ENCODE measurements around the gene RAPGEF6. TPM values are rescaled to one million over a fixed set of nuclear protein-coding genes. Genes with fewer than 3 reads are reported as not detected.
A peak's percentile ranks its signal among the peaks of the same experiment; 100 is the strongest.

Gene RAPGEF6
- total RNA-seq, 3 donors from 2014 or later, result 23.6 to 26.8 (median 26.6) TPM

DNA sequence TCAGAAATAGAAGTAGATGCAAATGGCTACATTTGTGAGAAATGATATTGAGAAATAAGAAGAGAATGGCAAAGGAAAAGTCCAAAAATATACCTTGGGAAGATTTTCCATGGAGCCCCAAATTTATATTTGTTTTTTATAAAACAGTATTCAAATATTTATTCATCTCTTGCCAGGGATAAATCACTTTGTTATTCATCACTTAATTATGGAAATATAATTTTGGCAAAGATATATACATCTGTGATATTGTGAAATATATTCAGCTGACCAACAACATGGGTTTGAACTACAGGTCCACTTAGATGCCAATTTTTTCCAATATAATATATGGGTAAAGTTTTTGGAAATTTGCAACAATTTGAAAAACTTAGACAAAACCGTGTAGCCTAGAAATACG, 19.7 kb upstream of the RAPGEF6 start:
- H3K36me3 Mint-ChIP-seq (ENCODE audit: insufficient read depth), result peaks cover 41% of the 10 kb centered on the region
- H3K9me3 Mint-ChIP-seq, result no peaks in the 10 kb centered on the region
- peaks cover 2% of the 10 kb centered on the region for H3K4me1 Mint-ChIP-seq (ENCODE audit: low read depth)
- ATAC-seq (no peak), DNase-seq (no peak)
- no peaks in the 10 kb centered on the region for H3K27me3 Mint-ChIP-seq (ENCODE audit: low read depth)
- H3K4me3 Mint-ChIP-seq, result no peak overlapping the region

DNA sequence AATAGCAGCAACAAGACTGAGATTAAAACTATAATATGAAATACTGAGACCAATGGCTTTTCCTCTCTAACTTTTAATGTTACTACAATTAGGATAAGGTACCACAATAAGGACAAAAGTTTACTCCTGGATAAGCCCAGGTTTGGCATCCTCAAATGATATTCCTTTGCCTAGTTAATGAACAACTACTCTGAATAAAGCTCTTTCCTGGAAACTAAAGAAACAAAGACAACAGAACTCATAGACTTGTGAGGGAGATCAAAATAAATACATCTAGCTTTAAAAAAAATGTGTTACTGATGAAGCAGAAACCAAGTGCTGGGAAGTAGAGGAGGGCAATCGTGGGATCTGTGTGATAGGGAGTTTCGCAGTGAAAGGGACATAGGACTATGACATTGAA, 19.3 kb upstream of the RAPGEF6 start:
- DNase-seq, result no peak
- H3K27me3 Mint-ChIP-seq (ENCODE audit: low read depth), result no peaks in the 10 kb centered on the region
- H3K4me1 Mint-ChIP-seq (ENCODE audit: low read depth), result peaks cover 2% of the 10 kb centered on the region
- no peak overlapping the region for H3K4me3 Mint-ChIP-seq
- no peak for ATAC-seq
- H3K36me3 Mint-ChIP-seq (ENCODE audit: insufficient read depth), result peaks cover 38% of the 10 kb centered on the region
- no peaks in the 10 kb centered on the region for H3K9me3 Mint-ChIP-seq

DNA sequence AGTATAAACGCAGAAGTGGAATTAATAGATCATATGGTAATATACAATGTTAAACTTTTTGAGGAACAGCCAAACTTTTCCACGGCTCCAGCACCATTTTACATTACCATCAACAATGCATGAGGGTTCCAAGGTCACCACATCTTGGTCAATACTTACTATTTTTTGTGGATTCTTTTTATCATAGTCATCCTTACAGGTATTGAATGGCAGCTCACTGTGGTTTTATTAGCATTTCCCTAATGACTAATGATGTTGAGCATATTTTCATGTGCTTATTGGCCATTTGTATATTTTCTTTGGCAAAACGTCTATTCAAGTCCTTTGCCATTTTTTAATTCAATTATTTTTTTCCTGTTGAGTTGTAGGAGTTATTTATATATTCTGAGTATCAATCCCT, 14.1 kb upstream of the RAPGEF6 start:
- Mint-ChIP-seq H3K9me3 (no peaks in the 10 kb centered on the region), H3K36me3 (ENCODE audit: insufficient read depth) (peaks cover 44% of the 10 kb centered on the region), H3K27me3 (ENCODE audit: low read depth) (no peaks in the 10 kb centered on the region), H3K4me1 (ENCODE audit: low read depth) (no peaks in the 10 kb centered on the region), H3K4me3 (no peak overlapping the region)
- DNase-seq (no peak), ATAC-seq (no peak)

DNA sequence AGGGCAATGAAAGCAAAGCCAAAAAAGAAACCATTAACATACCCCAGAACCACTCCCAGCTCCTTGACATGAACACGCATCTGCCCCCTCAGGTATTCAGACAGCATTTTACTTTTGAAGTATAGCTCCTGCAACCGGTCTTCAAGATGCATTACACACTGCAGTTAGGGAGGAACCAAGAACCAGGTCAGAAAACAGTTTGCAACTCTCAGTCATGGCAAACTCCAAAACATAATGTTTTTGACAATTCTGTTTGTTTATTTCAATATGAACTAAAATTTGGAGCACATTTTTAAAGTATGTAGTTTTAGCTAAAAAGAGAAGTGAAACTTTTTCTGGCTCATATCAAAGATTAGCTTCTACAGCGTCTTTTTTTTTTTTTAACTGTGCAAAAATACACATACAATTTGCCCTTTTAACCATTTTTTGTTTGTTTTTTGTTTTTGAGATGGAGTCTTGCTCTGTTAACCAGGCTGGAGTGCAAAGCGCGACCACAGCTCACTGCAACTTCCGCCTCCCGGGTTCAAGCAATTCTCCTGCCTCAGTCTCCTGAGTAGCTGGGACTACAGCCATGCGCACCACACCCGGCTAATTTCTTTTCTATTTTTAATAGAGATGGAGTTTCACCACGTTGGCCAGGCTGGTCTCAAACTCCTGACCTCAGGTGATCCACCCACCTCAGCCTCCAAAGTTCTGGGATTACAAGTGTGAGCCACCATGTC, 12.2 kb upstream of the RAPGEF6 start:
- no peak overlapping the region for H3K4me3 Mint-ChIP-seq
- H3K4me1 Mint-ChIP-seq (ENCODE audit: low read depth), result no peaks in the 10 kb centered on the region
- ATAC-seq, result no peak
- H3K27me3 Mint-ChIP-seq (ENCODE audit: low read depth), result no peaks in the 10 kb centered on the region
- peaks cover 47% of the 10 kb centered on the region for H3K36me3 Mint-ChIP-seq (ENCODE audit: insufficient read depth)
- DNase-seq, result no peak
- no peaks in the 10 kb centered on the region for H3K9me3 Mint-ChIP-seq

DNA sequence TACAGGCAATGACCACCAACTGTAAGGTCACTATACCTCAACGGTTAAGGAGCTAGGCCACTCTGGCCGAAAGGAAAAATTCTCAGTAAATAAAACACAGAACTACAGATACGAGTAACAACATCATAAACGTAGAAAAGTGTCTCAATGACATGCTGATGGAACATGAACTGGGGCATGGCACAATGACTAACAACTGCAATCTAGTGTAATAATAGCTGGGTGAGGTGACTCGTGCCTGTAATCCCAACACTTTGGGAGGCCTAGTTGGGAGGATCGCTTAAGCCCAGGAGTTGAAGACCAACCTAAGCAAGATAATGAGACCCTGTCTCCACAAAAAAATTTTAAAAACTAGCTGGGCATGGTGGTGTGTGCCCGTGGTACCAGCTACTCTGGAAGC, 9.8 kb upstream of the RAPGEF6 start:
- ATAC-seq (no peak), DNase-seq (no peak)
- Mint-ChIP-seq H3K27me3 (ENCODE audit: low read depth) (no peaks in the 10 kb centered on the region), H3K4me1 (ENCODE audit: low read depth) (peaks cover 10% of the 10 kb centered on the region), H3K9me3 (no peaks in the 10 kb centered on the region), H3K4me3 (no peak overlapping the region), H3K36me3 (ENCODE audit: insufficient read depth) (peaks cover 29% of the 10 kb centered on the region)

DNA sequence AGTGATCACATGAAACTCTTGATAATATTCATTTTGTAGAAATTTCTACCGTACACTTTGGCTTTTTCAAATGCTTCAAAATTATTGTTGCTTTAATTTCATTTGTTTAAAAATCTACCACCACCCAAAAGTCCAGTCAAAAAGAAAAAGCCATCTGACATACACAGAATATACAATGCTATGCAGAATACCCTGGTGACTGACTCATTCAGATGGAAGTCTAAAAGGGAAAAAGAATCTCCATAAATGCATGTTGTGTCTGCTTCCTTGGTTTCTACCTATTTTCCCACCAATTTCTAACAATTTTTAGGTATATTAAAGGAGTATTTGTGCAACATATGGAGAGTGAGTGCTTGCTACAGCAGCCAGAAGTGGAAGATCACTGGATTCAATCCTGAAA, 9.3 kb upstream of the RAPGEF6 start:
- no peak overlapping the region for H3K4me3 Mint-ChIP-seq
- ATAC-seq (no peak), DNase-seq (no peak)
- no peaks in the 10 kb centered on the region for H3K9me3 Mint-ChIP-seq
- peaks cover 27% of the 10 kb centered on the region for H3K36me3 Mint-ChIP-seq (ENCODE audit: insufficient read depth)
- H3K4me1 Mint-ChIP-seq (ENCODE audit: low read depth), result peaks cover 15% of the 10 kb centered on the region
- no peaks in the 10 kb centered on the region for H3K27me3 Mint-ChIP-seq (ENCODE audit: low read depth)

DNA sequence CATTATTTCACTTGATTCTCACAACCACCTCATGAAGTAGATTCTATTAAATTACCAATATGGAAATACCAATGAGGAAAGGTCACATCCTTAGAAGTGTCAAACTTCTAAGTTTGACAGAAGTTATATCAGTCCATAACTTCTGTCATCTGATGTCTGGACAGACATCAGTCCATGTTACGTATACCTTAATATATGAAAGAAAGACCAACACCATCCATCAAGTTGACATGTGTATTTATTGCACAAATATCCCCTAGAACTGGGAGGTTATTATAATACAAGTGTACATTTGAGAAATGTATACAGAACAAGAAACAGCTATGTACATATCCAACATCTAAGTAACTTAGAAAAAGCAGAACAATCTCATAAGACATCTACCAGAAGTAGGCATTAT, 6.5 kb upstream of the RAPGEF6 start:
- H3K36me3 Mint-ChIP-seq (ENCODE audit: insufficient read depth), result peaks cover 21% of the 10 kb centered on the region
- H3K9me3 Mint-ChIP-seq, result no peaks in the 10 kb centered on the region
- ATAC-seq (no peak), DNase-seq (no peak)
- no peaks in the 10 kb centered on the region for H3K27me3 Mint-ChIP-seq (ENCODE audit: low read depth)
- H3K4me1 Mint-ChIP-seq (ENCODE audit: low read depth), result peaks cover 20% of the 10 kb centered on the region
- H3K4me3 Mint-ChIP-seq, result no peak overlapping the region

DNA sequence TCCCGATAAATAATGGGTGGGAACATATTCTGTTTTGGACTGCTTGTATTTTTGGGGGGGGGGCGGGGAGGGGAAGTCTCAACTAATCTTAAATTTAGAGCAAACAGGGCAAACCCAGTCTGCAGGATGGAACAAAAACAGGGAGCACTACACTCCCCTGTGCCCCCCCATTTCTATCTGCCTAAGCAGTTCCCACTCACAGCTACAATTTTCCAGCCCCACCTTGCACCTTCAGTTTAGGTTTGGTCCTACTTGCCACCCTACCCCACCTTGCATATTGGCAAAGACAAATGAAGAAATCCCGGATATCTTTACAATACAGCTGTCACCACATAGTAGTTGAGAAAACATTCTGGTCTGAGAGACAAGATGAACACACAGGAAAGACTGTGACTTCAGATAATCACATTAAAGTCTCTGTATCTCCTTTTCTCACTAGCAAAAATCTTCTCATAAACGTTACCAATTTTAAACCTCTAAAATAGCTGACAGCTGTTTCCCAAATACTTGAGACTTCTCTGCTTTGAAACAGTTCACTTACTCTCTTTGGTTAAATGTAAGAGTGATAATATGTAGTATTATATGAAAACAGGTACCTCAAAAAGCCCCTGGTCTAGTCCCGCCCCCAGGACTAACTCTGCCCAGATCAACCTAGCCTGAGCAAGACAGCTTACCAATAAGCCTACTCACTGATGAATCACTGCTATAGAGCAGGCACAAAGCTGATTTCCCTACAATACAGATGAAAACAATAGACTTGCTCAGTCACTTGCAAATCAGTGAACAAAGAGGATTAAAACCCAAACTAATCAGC, 5.2 kb upstream of the RAPGEF6 start:
- Mint-ChIP-seq H3K9me3 (no peaks in the 10 kb centered on the region), H3K27me3 (ENCODE audit: low read depth) (no peaks in the 10 kb centered on the region), H3K36me3 (ENCODE audit: insufficient read depth) (peaks cover 16% of the 10 kb centered on the region), H3K4me3 (peak overlapping the region; percentile 51), H3K4me1 (ENCODE audit: low read depth) (peaks cover 26% of the 10 kb centered on the region)
- peak; percentile 53 for DNase-seq
- ATAC-seq, result peak; percentile 98

DNA sequence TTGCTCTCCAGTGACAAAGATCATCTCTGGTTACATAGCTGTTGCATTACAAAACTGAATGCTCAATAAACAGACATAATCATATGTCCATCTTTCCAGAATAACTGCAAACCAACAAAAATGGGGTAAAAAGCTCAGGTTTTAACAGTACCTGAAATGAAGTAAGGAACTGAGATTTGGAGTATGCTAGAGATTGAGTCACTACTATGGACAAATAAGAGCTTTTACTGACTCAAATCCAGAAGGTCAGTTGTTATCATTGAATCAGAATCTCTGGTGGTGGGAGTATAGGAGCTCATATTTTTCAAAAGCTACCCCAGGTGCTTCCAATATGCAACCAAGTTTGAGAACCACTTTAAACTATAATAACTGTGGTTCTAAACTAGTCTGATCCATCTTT, 4.1 kb upstream of the RAPGEF6 start:
- H3K27me3 Mint-ChIP-seq (ENCODE audit: low read depth), result no peaks in the 10 kb centered on the region
- H3K4me3 Mint-ChIP-seq, result no peak overlapping the region
- no peak for ATAC-seq
- peaks cover 6% of the 10 kb centered on the region for H3K36me3 Mint-ChIP-seq (ENCODE audit: insufficient read depth)
- H3K9me3 Mint-ChIP-seq, result no peaks in the 10 kb centered on the region
- no peak for DNase-seq
- H3K4me1 Mint-ChIP-seq (ENCODE audit: low read depth), result peaks cover 27% of the 10 kb centered on the region

DNA sequence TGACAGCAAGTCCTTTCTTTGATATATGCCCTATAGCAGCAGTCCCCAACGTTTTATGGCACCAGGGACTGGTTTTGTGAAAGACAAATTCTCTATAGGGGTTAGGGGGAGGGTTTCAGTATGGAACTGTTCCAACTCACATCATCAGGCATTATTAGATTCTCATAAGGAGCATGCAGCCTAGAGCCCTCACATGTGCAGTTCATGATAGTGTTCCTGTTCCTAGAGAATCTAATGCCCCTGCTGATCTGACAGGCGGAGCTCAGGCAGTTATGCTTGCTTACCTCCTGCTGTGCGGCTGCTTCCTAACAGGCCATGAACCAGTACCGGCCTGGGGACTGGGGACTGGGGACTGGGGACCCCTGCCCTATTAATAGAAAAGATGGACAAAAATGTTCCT, 2.7 kb upstream of the RAPGEF6 start:
- H3K4me1 Mint-ChIP-seq (ENCODE audit: low read depth), result peaks cover 28% of the 10 kb centered on the region
- no peaks in the 10 kb centered on the region for H3K27me3 Mint-ChIP-seq (ENCODE audit: low read depth)
- H3K9me3 Mint-ChIP-seq, result no peaks in the 10 kb centered on the region
- peaks cover 5% of the 10 kb centered on the region for H3K36me3 Mint-ChIP-seq (ENCODE audit: insufficient read depth)
- no peak overlapping the region for H3K4me3 Mint-ChIP-seq
- DNase-seq, result no peak
- no peak for ATAC-seq

DNA sequence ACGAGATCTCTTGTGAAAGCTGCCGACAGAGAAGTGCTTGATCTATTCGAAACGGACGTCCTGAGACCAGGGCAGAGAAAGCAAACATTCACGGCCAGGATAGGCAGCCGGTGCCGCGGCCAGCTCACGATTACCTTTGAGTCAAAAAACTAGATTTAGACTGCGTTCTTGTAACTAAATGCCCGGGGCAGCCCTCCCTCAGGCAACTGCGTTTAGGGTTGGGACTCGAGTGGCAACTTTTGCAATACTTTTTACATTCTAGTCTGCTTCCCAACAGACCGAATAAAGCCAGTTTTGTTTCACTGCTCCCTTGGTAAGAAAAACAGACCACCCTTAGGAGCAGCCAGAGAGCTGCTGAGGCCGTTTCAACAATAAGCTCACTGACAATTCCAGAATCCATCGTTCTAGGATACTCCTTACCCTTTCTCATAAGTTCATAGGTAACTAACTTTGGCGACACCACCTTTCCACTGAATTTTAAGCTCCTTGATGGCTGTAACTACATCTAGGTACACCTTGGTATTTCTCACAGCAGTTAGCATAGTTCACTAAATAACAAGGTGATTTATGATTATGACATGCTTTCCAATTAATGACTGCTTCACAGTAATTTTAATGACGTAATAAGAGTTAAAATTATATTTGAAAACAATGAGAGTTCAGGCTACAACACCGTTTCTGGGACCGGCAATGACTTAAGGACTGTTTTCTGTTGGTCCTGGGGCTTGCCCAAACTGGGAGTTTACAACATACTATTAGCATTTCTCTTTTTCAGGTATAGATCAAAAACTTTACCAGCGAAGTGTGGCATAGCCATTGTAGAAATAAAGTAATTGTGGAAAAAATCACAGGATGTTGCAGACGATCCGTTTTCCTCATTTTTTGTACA, 899 bp upstream of the RAPGEF6 start:
- ATAC-seq (peak; percentile 1), DNase-seq (no peak)
- H3K4me1 Mint-ChIP-seq (ENCODE audit: low read depth), result peaks cover 26% of the 10 kb centered on the region
- H3K36me3 Mint-ChIP-seq (ENCODE audit: insufficient read depth), result peaks cover 2% of the 10 kb centered on the region
- H3K9me3 Mint-ChIP-seq, result no peaks in the 10 kb centered on the region
- no peaks in the 10 kb centered on the region for H3K27me3 Mint-ChIP-seq (ENCODE audit: low read depth)
- peak overlapping the region; percentile 97 for H3K4me3 Mint-ChIP-seq

DNA sequence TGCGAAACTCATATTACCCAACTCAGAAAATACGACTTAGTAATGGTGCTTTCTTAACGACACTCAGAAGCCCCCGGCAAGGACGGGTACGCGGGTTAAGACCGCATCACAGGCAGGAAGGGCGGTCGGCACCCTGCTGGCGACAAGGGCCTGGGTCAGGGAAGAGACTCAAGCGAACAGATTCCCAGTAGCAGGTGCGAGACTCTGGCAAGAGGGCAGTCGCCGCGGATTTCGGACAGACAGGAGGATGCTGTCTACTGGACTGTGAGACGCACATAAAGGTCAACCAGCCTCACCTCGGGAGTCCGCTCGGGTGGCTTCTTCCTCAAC, 398 bp downstream of the RAPGEF6 start:
- peak overlapping the region; percentile 97 for H3K4me3 Mint-ChIP-seq
- H3K4me1 Mint-ChIP-seq (ENCODE audit: low read depth), result peaks cover 21% of the 10 kb centered on the region
- no peaks in the 10 kb centered on the region for H3K27me3 Mint-ChIP-seq (ENCODE audit: low read depth)
- peaks cover 2% of the 10 kb centered on the region for H3K36me3 Mint-ChIP-seq (ENCODE audit: insufficient read depth)
- DNase-seq (peak; percentile 45), ATAC-seq (peak; percentile 33 to 42)
- H3K9me3 Mint-ChIP-seq, result no peaks in the 10 kb centered on the region

DNA sequence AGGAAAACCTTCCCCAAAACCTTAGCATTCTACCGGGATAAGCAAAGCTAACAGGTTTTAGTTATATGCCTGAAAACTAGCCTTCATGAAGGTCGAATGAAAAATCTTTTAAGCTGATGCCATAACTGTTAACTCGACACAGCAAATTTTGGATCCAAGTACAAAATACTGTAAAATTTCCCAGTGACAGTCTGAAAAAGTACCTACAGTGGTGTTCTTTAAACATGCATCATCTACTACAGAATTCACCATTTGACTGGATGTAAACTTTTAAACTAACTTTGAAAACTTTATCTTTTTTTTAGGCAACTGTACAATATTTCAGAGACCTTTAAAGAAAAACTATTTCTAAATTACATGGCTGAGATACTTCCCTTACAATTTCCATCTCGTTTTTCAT, 791 bp downstream of the RAPGEF6 start:
- peak overlapping the region; percentile 97 for H3K4me3 Mint-ChIP-seq
- ATAC-seq (no peak), DNase-seq (no peak)
- peaks cover 2% of the 10 kb centered on the region for H3K36me3 Mint-ChIP-seq (ENCODE audit: insufficient read depth)
- H3K4me1 Mint-ChIP-seq (ENCODE audit: low read depth), result peaks cover 21% of the 10 kb centered on the region
- no peaks in the 10 kb centered on the region for H3K9me3 Mint-ChIP-seq
- H3K27me3 Mint-ChIP-seq (ENCODE audit: low read depth), result no peaks in the 10 kb centered on the region

DNA sequence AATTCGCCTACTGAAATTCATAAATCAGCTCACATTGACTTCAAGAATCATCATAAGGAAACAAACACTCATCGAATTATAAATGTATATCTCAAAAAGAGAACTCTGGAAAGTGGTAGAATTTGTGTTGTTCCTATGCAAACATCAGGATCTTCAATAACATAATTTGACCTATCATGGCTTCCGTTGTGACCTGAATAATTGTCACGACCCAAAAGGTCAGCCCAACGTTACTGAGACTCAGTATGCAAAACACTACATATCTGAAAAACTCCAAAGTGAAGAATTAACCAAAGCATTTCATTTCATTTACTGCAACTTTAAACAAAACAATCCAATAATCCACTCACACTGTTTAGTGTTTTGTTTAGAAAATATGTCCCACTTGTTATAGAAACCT, 1.2 kb downstream of the RAPGEF6 start:
- H3K4me1 Mint-ChIP-seq (ENCODE audit: low read depth), result peaks cover 23% of the 10 kb centered on the region
- DNase-seq (no peak), ATAC-seq (no peak)
- peak overlapping the region; percentile 97 for H3K4me3 Mint-ChIP-seq
- H3K9me3 Mint-ChIP-seq, result no peaks in the 10 kb centered on the region
- H3K36me3 Mint-ChIP-seq (ENCODE audit: insufficient read depth), result peaks cover 6% of the 10 kb centered on the region
- H3K27me3 Mint-ChIP-seq (ENCODE audit: low read depth), result no peaks in the 10 kb centered on the region

Measured in activated T-cell treated with anti-CD3 and anti-CD28 coated beads, Interleukin-2, amount 50 U/mL, for 4 hours (primary cell).